ENCODE data around the gene DTNBP1.
A peak's percentile ranks its signal among the peaks of the same experiment; 100 is the strongest.

DTNBP1 gene

DNA sequence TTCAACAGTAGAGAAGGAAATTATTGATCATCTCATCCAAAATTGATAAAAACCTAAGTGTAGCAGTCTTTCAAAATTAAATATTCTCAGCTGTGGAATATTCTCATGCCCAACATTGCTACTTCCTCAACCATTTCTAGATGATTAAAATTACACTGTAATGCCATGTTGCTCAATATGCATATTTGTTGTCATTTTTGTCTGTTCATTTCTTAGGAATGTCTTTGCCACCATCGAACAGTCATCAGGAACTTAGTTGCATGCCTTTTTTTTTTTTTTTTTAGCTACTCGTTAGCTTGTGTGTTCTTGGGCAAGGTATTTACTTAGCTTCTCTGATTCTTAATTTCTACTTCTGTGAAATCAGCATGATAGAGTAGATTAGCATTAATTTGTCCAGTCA, 188.6 kb downstream of the DTNBP1 start:
- Histone ChIP-seq H3K27me3 (replicated peaks) (no peaks in the 10 kb centered on the region), H3K27ac (peak overlapping the region; percentile 55), H3K4me3 (ENCODE audit: low read depth, low read length) (no peak overlapping the region), H3K36me3 (replicated peaks) (peaks cover 2% of the 10 kb centered on the region)
- no peak for DNase-seq
- in situ Hi-C loops (cut with HindIII; ENCODE audit: low pct_ligation_motif_present, low sequenced_read_pairs), result no loop called here
- TF ChIP-seq, protein P1, sequence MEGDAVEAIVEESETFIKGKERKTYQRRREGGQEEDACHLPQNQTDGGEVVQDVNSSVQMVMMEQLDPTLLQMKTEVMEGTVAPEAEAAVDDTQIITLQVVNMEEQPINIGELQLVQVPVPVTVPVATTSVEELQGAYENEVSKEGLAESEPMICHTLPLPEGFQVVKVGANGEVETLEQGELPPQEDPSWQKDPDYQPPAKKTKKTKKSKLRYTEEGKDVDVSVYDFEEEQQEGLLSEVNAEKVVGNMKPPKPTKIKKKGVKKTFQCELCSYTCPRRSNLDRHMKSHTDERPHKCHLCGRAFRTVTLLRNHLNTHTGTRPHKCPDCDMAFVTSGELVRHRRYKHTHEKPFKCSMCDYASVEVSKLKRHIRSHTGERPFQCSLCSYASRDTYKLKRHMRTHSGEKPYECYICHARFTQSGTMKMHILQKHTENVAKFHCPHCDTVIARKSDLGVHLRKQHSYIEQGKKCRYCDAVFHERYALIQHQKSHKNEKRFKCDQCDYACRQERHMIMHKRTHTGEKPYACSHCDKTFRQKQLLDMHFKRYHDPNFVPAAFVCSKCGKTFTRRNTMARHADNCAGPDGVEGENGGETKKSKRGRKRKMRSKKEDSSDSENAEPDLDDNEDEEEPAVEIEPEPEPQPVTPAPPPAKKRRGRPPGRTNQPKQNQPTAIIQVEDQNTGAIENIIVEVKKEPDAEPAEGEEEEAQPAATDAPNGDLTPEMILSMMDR (IDR thresholded peaks at IDR 0.05; ENCODE audit: low read depth, low read length, missing control alignments), result no peak

DNA sequence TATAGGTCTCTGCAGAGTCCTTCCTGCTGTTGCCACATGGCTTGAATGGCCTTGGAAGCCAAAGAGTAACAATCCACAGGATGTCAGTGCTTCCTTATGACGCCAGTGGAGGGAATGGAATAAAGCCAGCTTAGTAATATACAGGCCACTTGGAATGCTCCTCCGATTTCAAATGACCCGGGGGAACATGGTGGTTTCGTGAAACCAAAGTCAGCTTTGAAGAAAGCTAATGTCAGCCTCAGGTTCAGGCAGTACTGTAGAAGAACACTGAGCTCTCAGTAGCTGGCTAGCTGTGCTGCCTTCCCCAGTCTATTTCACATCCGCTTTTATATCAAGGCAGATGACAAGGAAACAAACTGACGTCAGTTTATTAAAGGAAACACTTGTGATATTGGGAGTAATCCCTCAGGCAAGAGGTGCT, 189.1 kb downstream of the DTNBP1 start:
- TF ChIP-seq, protein P1 (IDR thresholded peaks at IDR 0.05; ENCODE audit: low read depth, low read length, missing control alignments), result no peak
- Histone ChIP-seq H3K4me3 (ENCODE audit: low read depth, low read length) (no peak overlapping the region), H3K36me3 (replicated peaks) (peaks cover 2% of the 10 kb centered on the region), H3K27ac (peak overlapping the region; percentile 55), H3K27me3 (replicated peaks) (no peaks in the 10 kb centered on the region)
- in situ Hi-C loops (cut with HindIII; ENCODE audit: low pct_ligation_motif_present, low sequenced_read_pairs), result no loop called here
- DNase-seq, result peak; percentile 56

DNA sequence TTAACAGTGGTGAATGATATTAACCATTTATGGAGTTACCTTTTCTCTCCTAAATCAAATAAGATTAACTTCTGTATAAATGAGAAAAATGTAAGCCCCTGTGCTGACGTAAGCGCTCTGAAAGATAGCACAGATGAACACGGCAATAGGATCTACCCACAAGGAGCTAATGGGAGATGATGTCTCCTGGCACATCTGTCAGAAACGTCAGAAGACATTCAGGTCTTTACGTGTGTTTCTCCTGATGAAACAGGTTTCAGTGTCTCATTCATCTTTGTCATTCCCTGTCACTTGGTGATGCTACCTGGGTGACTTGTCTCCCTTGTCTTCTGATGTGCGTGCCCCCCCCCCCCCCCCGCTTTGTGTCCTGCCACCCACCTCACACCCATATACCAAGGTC, 189.7 kb downstream of the DTNBP1 start:
- TF ChIP-seq, protein P1 (IDR thresholded peaks at IDR 0.05; ENCODE audit: low read depth, low read length, missing control alignments), result no peak
- DNase-seq, result no peak
- Histone ChIP-seq H3K4me3 (ENCODE audit: low read depth, low read length) (no peak overlapping the region), H3K27ac (no peak overlapping the region), H3K36me3 (replicated peaks) (peaks cover 2% of the 10 kb centered on the region), H3K27me3 (replicated peaks) (no peaks in the 10 kb centered on the region)
- in situ Hi-C loops (cut with HindIII; ENCODE audit: low pct_ligation_motif_present, low sequenced_read_pairs), result no loop called here
